Mucosa of stomach (tissue), 1 donor: ENCODE results near the gene TMTC2.

Experiments
- H3K27me3 ChIP-seq: one replicate; pipeline ENCODE4 v1.7.0; 2013; ENCODE audit warnings: mild to moderate bottlenecking, low read length; ENCODE audit not compliant: control insufficient read depth, insufficient read depth
- H3K36me3 ChIP-seq: one replicate; pipeline ENCODE4 v1.7.0; 2013; ENCODE audit warnings: low read length; ENCODE audit not compliant: control insufficient read depth, insufficient read depth
- H3K4me1 ChIP-seq: one replicate; pipeline ENCODE4 v1.7.0; 2013; ENCODE audit warnings: mild to moderate bottlenecking, low read length; ENCODE audit not compliant: control insufficient read depth, insufficient read depth
- H3K4me3 ChIP-seq: one replicate; pipeline ENCODE4 v1.7.0; 2013; ENCODE audit warnings: low read length
- H3K9ac ChIP-seq: one replicate; pipeline ENCODE4 v1.7.0; 2013; ENCODE audit warnings: mild to moderate bottlenecking, low read length, moderate library complexity
- H3K9me3 ChIP-seq: one replicate; pipeline ENCODE4 v1.7.0; 2013; ENCODE audit warnings: mild to moderate bottlenecking, low read length, moderate library complexity; ENCODE audit not compliant: control insufficient read depth
- donor health status: Pancreatic carcinoma.

TMTC2 gene

DNA sequence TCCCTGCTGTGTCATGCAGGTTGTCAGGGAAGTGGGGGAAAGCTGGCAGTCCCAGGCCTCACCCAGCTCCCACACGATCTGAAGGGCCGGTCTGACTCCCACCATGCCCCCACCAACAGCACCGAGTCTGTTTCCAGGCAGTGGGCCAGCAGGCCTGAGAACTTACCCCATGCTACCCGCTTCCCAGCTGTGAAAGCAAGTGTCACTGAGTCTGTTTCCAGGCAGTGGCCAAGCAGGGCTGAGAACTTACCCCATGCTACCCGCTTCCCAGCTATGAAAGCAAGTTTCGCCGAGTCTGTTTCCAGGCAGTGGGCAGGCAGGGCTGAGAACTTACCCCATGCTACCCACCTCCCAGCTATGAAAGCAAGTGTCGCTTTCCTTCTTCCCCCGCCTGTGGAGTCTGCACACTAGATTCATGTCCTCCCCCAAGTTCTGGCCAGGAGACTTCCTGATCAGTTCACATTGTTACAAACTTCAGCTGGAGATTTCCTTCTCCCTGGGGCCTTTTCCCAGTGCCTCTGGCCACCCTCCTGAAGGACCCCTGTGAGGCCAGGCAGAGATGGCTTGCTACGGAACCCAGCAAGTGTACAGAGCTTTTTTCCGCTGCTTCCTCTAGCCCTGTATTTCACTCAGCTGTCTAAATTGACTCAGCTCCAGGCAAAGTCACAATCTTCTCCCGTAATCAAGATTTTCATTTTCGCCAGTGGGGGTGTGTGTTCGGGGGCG lies 435.4 kb downstream of the TMTC2 start:
- H3K4me3 ChIP-seq: no peak overlapping the region
- H3K4me1 ChIP-seq: no peaks in the 10 kb centered on the region
- H3K9ac ChIP-seq: no peak overlapping the region
- no peaks in the 10 kb centered on the region for H3K9me3 ChIP-seq
- no peaks in the 10 kb centered on the region for H3K27me3 ChIP-seq
- H3K36me3 ChIP-seq: no peaks in the 10 kb centered on the region

DNA sequence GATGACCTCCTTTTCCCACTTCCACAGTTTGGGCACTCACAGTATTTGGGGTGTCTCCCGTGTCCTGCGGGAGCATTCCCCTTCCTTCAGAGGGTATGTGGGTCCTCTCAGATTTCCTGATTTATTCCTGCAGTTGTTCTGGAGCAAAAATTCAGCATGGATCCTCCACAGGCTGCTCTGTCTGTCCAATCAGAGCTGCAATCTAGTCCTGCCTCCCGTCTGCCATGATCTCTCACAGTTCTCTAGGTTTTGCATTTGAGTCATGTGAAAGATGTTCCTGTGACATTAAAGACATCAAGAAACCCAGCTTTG lies 435.9 kb downstream of the TMTC2 start:
- H3K4me1 ChIP-seq: no peaks in the 10 kb centered on the region
- H3K4me3 ChIP-seq: no peak overlapping the region
- no peaks in the 10 kb centered on the region for H3K27me3 ChIP-seq
- H3K9me3 ChIP-seq: no peaks in the 10 kb centered on the region
- no peak overlapping the region for H3K9ac ChIP-seq
- H3K36me3 ChIP-seq: no peaks in the 10 kb centered on the region

DNA sequence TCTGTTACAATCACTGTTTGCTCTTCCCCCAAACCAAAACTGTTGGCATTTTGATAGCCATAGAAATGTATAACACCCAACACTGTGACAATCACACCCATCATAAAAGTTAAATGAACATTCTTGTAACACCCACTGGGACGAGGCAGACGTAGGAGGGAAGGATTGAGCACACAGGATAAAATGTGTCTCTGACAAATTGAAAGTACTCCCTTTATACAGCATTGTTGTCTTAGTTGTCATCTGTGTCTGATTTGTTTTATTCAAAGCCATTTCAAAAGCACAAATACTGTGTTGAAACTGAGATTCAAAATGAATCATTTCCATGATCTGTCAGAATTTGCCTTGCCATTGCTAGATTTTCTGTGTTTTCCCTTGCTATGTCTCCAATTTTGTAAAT lies 436.3 kb downstream of the TMTC2 start:
- Histone ChIP-seq H3K4me1 (no peaks in the 10 kb centered on the region), H3K9ac (no peak overlapping the region), H3K27me3 (no peaks in the 10 kb centered on the region), H3K9me3 (no peaks in the 10 kb centered on the region), H3K36me3 (no peaks in the 10 kb centered on the region), H3K4me3 (no peak overlapping the region)

DNA sequence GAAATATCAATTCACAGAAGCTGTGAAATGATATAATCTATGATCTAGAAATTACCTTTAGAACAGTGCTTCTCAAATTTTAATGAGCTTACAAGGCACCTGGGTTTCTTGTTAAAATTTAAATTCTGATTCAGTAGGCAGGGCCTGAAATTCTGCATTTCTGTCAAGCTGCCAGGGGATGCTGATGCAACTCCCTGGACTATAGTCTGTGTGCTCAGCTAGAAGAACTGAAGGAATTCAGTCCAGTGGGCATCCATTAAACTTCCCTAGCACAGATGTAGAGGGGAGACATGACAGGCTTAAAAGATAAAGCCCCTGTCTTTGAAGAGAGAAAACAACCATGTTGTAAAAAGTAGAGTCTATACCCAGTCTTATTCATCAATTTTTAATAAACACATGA lies 441.8 kb downstream of the TMTC2 start:
- Histone ChIP-seq H3K27me3 (no peaks in the 10 kb centered on the region), H3K9me3 (no peaks in the 10 kb centered on the region), H3K36me3 (no peaks in the 10 kb centered on the region), H3K4me3 (no peak overlapping the region), H3K9ac (no peak overlapping the region), H3K4me1 (no peaks in the 10 kb centered on the region)

DNA sequence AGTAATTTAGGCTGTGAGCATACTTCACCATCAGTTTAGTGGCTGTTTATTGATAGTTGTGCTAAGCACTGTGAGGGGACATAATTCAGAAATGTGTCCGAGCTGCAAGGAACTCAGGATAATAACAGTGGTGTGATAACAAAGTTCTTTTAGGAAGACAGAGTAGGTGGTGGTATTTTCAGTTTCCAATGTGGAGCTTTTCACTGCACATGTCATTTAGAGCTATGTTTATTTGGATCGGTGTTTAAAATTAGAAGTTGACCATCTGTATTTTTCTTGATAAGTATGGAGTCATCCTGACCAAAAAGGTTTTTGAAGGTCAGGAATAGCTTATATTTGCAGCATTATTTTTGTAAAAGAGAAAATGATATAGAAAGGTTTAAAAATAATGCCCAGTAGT lies 443.5 kb downstream of the TMTC2 start:
- no peak overlapping the region for H3K9ac ChIP-seq
- no peaks in the 10 kb centered on the region for H3K36me3 ChIP-seq
- no peaks in the 10 kb centered on the region for H3K9me3 ChIP-seq
- no peak overlapping the region for H3K4me3 ChIP-seq
- H3K27me3 ChIP-seq: no peaks in the 10 kb centered on the region
- no peaks in the 10 kb centered on the region for H3K4me1 ChIP-seq

DNA sequence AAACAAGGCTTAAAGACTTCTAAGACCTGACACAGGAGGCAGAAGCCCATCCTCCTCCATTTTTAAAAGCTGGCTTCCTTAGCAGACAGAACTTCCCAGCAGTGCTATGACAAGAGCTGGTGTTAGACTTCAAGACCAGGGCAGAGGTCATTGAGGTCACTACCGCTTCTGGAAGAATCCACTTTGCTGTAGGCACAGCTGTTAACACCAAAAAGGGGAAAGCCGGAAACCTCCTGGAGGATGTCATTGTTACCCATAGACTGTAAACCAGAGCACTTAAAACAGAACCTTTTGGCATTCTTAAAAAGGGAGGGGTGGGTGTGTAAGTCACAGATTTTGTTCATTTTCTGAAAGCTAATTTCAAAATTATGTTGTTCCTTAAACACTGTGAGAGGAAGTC lies 445.7 kb downstream of the TMTC2 start:
- no peaks in the 10 kb centered on the region for H3K4me1 ChIP-seq
- no peaks in the 10 kb centered on the region for H3K36me3 ChIP-seq

DNA sequence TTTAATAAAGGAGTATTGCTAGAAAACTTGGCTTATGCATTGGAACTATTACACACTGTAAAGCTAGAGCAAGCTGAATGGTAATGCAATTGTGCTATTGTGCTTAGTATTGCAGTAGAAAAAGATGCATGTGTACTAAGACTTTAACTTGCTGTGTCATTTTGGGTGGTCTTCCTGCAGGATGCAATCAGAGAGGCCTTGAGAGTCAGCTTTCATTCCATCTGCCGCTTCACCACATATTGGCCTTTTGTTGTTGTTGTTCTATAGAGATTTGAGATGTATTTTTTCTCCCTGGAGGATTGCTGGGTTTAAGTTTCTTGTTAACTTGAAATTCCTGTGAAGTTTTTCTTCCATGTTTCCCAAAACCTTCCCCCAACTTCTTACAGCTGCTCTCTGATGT lies 449.7 kb downstream of the TMTC2 start:
- Histone ChIP-seq H3K27me3 (no peaks in the 10 kb centered on the region), H3K9ac (no peak overlapping the region), H3K4me1 (no peaks in the 10 kb centered on the region), H3K4me3 (no peak overlapping the region), H3K9me3 (no peaks in the 10 kb centered on the region), H3K36me3 (no peaks in the 10 kb centered on the region)

More for the DNA sequence above, 445.7 kb downstream of the TMTC2 start:
- no peaks in the 10 kb centered on the region for H3K27me3 ChIP-seq
- no peak overlapping the region for H3K9ac ChIP-seq
- no peaks in the 10 kb centered on the region for H3K9me3 ChIP-seq
- H3K4me3 ChIP-seq: no peak overlapping the region

DNA sequence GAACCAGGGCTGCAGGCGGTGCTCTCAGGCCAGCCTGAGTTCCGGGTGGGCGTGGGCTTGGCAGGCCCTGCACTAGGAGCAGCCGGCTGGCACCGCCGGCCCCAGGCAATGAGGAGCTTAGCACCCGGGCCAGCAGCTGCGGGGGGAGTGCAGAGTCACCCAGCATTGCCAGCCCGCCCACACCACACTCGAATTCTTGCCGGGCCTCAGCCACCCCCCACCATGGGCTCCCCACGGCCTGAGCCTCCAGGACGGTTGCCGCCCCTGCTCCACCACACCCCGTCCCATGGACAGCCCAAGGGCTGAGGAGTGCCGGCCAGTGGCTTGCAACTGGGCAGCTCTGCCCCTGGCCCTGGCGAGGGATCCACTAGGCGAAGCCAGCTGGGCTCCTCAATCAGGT lies 453.4 kb downstream of the TMTC2 start:
- Histone ChIP-seq H3K36me3 (no peaks in the 10 kb centered on the region), H3K4me3 (no peak overlapping the region), H3K9me3 (no peaks in the 10 kb centered on the region), H3K4me1 (no peaks in the 10 kb centered on the region), H3K9ac (no peak overlapping the region), H3K27me3 (no peaks in the 10 kb centered on the region)

DNA sequence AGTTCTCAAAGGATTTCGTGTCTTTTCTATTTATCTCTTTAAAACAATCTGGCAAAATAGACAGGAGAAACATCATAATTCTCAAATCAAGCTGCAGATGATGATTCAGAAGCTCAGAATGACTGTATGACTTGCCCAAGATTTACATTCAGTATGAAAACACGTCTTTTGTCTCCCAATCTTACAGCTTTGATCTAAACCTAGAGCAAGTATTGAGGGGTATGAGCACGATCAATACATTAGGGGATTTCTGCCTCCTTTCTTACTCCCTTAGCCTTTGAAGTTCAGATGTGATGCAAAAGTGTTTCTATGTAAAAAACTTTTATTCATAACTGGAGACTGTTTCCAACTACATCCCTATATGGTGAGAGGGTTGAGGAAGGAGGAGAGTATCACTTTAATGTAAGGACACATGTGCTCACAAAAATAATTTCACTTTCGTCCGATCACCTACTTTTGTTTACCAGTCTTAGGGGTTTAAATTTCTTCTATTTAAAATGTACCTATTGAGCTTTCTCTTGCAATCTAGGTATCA lies 454.8 kb downstream of the TMTC2 start:
- no peaks in the 10 kb centered on the region for H3K27me3 ChIP-seq
- H3K36me3 ChIP-seq: no peaks in the 10 kb centered on the region
- no peak overlapping the region for H3K9ac ChIP-seq
- H3K4me1 ChIP-seq: peaks cover 3% of the 10 kb centered on the region
- no peak overlapping the region for H3K4me3 ChIP-seq
- H3K9me3 ChIP-seq: no peaks in the 10 kb centered on the region

DNA sequence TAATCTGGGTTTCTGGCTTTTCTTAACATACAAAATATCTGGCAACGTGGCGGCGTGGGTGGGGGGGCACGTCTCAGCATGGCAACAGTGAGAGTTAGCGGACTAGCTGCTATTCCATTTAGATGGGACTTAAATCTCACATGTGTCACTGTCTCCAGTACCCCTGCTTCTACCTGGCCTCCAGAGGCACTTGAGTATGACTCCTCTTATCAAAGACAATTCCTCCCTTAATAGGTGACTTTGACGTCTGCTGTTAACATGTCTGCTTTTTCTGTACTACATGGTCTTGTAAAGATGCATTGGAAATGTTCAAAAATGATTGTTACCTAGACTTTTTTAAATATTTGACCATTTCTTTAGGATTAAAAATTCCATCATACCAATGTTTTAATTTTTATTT lies 456.2 kb downstream of the TMTC2 start:
- H3K36me3 ChIP-seq: no peaks in the 10 kb centered on the region
- no peak overlapping the region for H3K9ac ChIP-seq
- no peaks in the 10 kb centered on the region for H3K27me3 ChIP-seq
- peaks cover 3% of the 10 kb centered on the region for H3K4me1 ChIP-seq
- H3K9me3 ChIP-seq: no peaks in the 10 kb centered on the region
- no peak overlapping the region for H3K4me3 ChIP-seq

DNA sequence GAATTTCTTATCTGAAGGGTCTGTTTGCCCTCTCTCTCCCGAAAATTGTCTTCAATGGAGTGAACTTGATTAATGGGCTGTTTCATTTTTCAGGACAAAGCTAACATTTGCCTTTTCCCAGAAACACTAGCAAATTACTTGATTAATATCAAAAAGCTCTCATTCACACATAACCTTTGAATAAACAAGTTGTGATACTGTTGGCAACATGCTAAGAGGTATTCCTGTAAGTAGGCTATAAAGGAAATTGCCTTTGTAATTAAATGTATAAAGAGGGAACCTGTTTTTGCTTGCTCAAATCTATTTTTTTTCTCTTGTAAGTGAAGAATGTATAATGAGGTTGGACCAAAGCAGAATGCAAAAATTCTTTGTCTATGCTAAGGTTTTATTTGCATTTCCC lies 457.2 kb downstream of the TMTC2 start:
- Histone ChIP-seq H3K4me1 (peaks cover 3% of the 10 kb centered on the region), H3K36me3 (no peaks in the 10 kb centered on the region), H3K4me3 (no peak overlapping the region), H3K27me3 (no peaks in the 10 kb centered on the region), H3K9me3 (no peaks in the 10 kb centered on the region), H3K9ac (no peak overlapping the region)

DNA sequence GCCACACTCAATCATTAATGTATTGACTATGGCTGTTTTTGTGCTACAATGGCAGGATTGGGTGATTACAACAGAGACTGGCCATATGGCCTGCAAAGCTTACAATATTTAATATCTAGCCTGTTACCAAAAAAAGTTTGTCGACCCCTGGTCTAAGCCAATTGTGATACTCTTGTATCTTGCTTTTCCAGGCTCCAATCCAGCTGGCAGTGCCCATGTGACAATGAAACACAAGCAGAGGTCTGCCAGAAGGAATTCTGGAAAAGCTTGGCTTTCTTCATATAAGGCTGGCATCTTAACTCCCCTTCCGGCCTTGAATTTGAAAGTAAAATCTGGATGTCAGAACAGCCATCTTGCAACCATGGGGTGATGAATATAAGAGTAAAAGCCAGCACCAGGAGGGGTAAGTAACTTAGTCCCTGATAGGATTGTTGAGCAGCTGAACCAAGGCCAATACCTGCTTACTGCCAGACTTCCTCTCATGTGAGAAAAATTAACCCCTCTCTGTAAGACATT lies 458.7 kb downstream of the TMTC2 start:
- Histone ChIP-seq H3K4me3 (no peak overlapping the region), H3K36me3 (no peaks in the 10 kb centered on the region), H3K27me3 (no peaks in the 10 kb centered on the region), H3K4me1 (peaks cover 3% of the 10 kb centered on the region), H3K9ac (no peak overlapping the region), H3K9me3 (no peaks in the 10 kb centered on the region)

DNA sequence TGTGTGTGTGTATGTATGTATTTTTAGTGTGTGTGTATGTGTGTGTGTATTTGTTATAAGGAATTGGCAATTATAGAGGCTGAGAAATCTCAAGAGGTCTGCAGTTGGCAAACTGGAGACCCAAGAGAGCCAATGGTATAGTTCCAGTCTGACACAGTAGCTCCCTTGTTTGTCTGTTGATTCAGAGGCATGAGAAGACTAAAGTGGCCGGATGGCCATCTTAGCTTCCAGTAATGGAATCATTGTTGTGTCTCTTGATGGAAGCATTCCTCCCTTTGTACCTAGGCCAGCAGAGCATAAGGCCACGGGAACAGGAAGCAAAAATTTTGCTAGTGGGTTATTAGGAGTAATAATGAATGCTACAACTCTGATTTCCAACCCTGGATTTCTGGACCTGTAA lies 460.6 kb downstream of the TMTC2 start:
- no peaks in the 10 kb centered on the region for H3K9me3 ChIP-seq
- no peaks in the 10 kb centered on the region for H3K36me3 ChIP-seq
- H3K27me3 ChIP-seq: no peaks in the 10 kb centered on the region
- H3K9ac ChIP-seq: no peak overlapping the region
- H3K4me3 ChIP-seq: no peak overlapping the region
- H3K4me1 ChIP-seq: peaks cover 3% of the 10 kb centered on the region
